Esophagus muscularis mucosa (tissue), 3 donors: Measurements from ENCODE around the gene SNX27.

ENCODE experiments used
- POLR2AphosphoS5 ChIP-seq, 2 donors: sonication (generic); formaldehyde crosslinking; IDR thresholded peaks; one replicate each; pipeline ENCODE4 v1.6.1; 2017; ENCODE audit warnings: antibody characterized with exemption in 2 of 2
- TF ChIP-seq, protein P1 (sequence below), 3 experiments: fragments of 200-600 bp in 2 of 3; fragments of 450-650 bp in 1 of 3; sonication (generic) in 2 of 3; IDR thresholded peaks; one replicate each; pipeline ENCODE4 v1.5.1; 2017 to 2019; ENCODE audit warnings: antibody characterized with exemption in 3 of 3, mild to moderate bottlenecking in 2 of 3, moderate library complexity in 1 of 3

DNA sequence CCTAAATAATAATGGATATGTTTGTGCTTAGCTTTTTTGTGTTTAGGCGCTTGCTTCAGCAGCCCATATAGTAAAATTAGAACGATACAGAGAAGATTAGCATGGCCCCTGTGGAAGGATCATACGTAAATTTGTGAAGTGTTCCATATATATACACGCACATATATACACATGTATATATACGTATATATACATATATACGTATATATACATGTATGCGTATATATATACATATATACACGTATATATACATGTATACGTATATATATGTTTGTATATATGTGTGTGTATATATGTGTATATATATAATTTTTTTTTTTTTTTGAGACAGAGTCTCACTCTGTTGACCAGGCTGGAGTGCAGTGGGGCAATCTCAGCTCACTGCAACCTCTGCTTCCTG is 17.4 kb downstream of the SNX27 start:
- TF ChIP-seq, protein P1, sequence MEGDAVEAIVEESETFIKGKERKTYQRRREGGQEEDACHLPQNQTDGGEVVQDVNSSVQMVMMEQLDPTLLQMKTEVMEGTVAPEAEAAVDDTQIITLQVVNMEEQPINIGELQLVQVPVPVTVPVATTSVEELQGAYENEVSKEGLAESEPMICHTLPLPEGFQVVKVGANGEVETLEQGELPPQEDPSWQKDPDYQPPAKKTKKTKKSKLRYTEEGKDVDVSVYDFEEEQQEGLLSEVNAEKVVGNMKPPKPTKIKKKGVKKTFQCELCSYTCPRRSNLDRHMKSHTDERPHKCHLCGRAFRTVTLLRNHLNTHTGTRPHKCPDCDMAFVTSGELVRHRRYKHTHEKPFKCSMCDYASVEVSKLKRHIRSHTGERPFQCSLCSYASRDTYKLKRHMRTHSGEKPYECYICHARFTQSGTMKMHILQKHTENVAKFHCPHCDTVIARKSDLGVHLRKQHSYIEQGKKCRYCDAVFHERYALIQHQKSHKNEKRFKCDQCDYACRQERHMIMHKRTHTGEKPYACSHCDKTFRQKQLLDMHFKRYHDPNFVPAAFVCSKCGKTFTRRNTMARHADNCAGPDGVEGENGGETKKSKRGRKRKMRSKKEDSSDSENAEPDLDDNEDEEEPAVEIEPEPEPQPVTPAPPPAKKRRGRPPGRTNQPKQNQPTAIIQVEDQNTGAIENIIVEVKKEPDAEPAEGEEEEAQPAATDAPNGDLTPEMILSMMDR (IDR thresholded peaks at IDR 0.05) = no peak
- TF ChIP-seq POLR2AphosphoS5 (IDR thresholded peaks at IDR 0.05) = no peak
